ENCODE results near the gene CDKN1C.

The CDKN1C gene

GRCh38 chr11:2923446-2924375 is 38.1 kb upstream of the CDKN1C start:
- no peak for DNase-seq (ENCODE audit: low spot score)
- FAIRE-seq, result no peak

GRCh38 chr11:2922655-2923054 is 37.1 kb upstream of the CDKN1C start:
- FAIRE-seq, result no peak
- DNase-seq (ENCODE audit: low spot score), result no peak

GRCh38 chr11:2921742-2922493 is 36.3 kb upstream of the CDKN1C start:
- DNase-seq (ENCODE audit: low spot score) (no peak), FAIRE-seq (no peak)

GRCh38 chr11:2921261-2921660 is 35.7 kb upstream of the CDKN1C start:
- no peak for FAIRE-seq
- no peak for DNase-seq (ENCODE audit: low spot score)

- FAIRE-seq (no peak), DNase-seq (ENCODE audit: low spot score) (no peak)
Measured at GRCh38 chr11:2920343-2920742, 34.8 kb upstream of the CDKN1C start.

- FAIRE-seq (no peak), DNase-seq (ENCODE audit: low spot score) (no peak)
Measured at GRCh38 chr11:2919837-2920236, 34.3 kb upstream of the CDKN1C start.

GRCh38 chr11:2919188-2919587 is 33.6 kb upstream of the CDKN1C start:
- FAIRE-seq (no peak), DNase-seq (ENCODE audit: low spot score) (no peak)

- DNase-seq (ENCODE audit: low spot score) (no peak), FAIRE-seq (no peak)
Measured at GRCh38 chr11:2917842-2918490, 32.4 kb upstream of the CDKN1C start.

GRCh38 chr11:2916892-2917645 is 31.5 kb upstream of the CDKN1C start:
- DNase-seq (ENCODE audit: low spot score), result no peak
- FAIRE-seq, result no peak

GRCh38 chr11:2916114-2916891 is 30.7 kb upstream of the CDKN1C start:
- DNase-seq (ENCODE audit: low spot score), result no peak
- FAIRE-seq, result no peak

- no peak for DNase-seq (ENCODE audit: low spot score)
- FAIRE-seq, result no peak
Measured at GRCh38 chr11:2915473-2915872, 29.9 kb upstream of the CDKN1C start.

GRCh38 chr11:2914455-2915195 is 29.1 kb upstream of the CDKN1C start:
- no peak for DNase-seq (ENCODE audit: low spot score)
- FAIRE-seq, result no peak

- FAIRE-seq, result no peak
Measured at GRCh38 chr11:2913776-2914175, 28.2 kb upstream of the CDKN1C start.

GRCh38 chr11:2913019-2913431 is 27.4 kb upstream of the CDKN1C start:
- DNase-seq (ENCODE audit: low spot score) (peak; percentile 49), FAIRE-seq (no peak)

More at GRCh38 chr11:2913776-2914175, 28.2 kb upstream of the CDKN1C start:
- no peak for DNase-seq (ENCODE audit: low spot score)

- DNase-seq (ENCODE audit: low spot score), result peak; percentile 95
- FAIRE-seq, result peak; percentile 90
Measured at GRCh38 chr11:2912498-2912897, 26.9 kb upstream of the CDKN1C start.

- FAIRE-seq (no peak), DNase-seq (ENCODE audit: low spot score) (no peak)
Measured at GRCh38 chr11:2911785-2912391, 26.3 kb upstream of the CDKN1C start.

- no peak for DNase-seq (ENCODE audit: low spot score)
- FAIRE-seq, result peak; percentile 40
Measured at GRCh38 chr11:2911088-2911784, 25.7 kb upstream of the CDKN1C start.

GRCh38 chr11:2910401-2910955 is 24.9 kb upstream of the CDKN1C start:
- FAIRE-seq (no peak), DNase-seq (ENCODE audit: low spot score) (no peak)
